SH-SY5Y (cell line): ENCODE results near the gene TSFM.

ENCODE experiments used
- GATA2 ChIP-seq: IDR thresholded peaks from 2 replicates; pipeline ENCODE4 v1.6.1; 2011; ENCODE audit warnings: mild to moderate bottlenecking, low read depth, low read length
- GATA3 ChIP-seq: IDR thresholded peaks from 2 replicates; pipeline ENCODE4 v1.6.1; 2011; ENCODE audit warnings: low read depth, mild to moderate bottlenecking, low read length, moderate library complexity

DNA sequence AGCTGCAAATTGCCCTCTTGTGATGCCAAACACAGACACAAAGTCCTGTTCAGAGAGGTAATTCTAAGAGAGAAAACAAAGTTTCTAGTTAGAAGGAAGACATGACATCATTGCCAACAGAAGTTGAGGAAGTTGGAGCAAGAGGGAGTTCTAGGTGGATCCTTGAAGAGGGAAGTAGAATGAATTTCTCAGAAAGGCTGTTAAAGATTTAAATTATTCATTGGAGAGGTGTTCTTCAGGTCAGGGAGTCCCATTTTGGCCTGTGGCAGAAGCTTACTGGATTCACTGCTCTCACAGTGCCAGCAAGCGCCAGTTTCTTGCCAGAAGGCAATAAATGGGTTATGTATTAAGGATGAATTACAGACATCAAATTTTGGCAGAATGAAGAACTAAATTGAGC lies 15.3 kb downstream of the TSFM start:
- TF ChIP-seq GATA3 (no peak), GATA2 (no peak)
